Measurements from ENCODE around the gene RIPOR3. TPM values are rescaled to one million over a fixed set of nuclear protein-coding genes. Genes with fewer than 3 reads are reported as not detected.
A peak's percentile ranks its signal among the peaks of the same experiment; 100 is the strongest.

RIPOR3 gene
- total RNA-seq, 4 donors from 2014 or later, result 1.3 to 9.7 (median 3.3) TPM

DNA sequence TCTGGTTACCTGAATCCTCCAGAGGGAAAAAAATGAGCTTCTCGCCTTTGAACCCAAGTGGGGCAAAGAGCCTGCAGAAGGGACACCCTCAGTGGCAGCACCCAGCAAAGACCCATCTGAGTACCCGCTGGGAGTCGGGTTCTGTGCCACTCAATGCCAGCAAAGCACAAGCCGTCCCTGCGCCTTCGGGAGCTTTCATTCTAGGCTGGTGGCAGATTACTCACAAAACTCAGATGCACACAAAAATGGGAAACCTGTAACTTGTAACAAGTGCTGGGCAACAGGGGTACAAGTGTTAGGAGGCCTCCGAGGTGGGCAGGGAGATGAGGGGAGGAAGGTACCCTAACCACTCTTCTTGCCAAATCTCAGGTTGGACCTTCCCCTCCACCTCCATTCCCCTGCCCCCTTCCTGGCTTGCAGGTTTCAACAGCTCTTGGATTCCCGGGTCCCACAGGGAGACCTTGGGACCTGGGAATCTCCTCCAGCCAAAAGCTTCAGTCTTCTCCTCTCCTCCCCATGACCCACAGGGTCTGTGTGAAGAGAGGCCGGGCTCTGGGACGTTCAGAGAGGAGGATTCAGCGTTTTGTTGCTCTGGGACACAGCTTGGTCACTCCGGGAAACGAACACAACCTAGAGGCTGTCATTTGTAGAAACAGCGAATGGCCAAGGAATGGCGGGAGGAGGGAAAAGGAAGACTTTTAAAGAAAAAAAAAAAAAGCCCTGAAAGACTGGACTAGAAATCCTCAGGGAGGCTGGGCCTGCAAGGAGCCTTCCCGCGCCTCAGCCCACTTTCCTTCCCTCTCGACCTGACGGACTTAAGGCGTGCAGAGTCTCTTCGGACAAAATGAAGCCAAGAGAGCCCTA lies 38.8 kb upstream of the RIPOR3 start:
- intact Hi-C loops (cut with DNase I), result no loop called here
- WGBS, 2 donors, result 16 to 27% methylated on average over 10 to 13 of the region's 21 CpGs
- DNase-seq, result no peak
- Histone ChIP-seq H3K4me1 (peaks cover 12 to 88% (median 38%) of the 10 kb centered on the region in 3 donors), H3K27ac (peak overlapping the region; percentile 82 to 92 (median 86)), H3K36me3 (peaks cover 0 to 3% (median 0%) of the 10 kb centered on the region in 3 donors), H3K9me3 (no peaks in the 10 kb centered on the region), H3K4me3 (peak overlapping the region; percentile 64 to 93 (median 90)), H3K27me3 (no peaks in the 10 kb centered on the region)
- no peak for TF ChIP-seq CTCF (IDR thresholded peaks at IDR 0.05)
- peak in 1 of 4 donors; percentile 9 for TF ChIP-seq POLR2A (IDR thresholded peaks at IDR 0.05)

- H3K27ac ChIP-seq, result peak overlapping the region; percentile 67 to 92 (median 84)
- no peak for DNase-seq
- H3K9me3 ChIP-seq, result no peaks in the 10 kb centered on the region
- WGBS, 2 donors, result 43% methylated on average over 11 of the region's 11 CpGs
- H3K36me3 ChIP-seq, result peaks cover 0 to under 1% (median 0%) of the 10 kb centered on the region in 3 donors
- TF ChIP-seq CTCF (IDR thresholded peaks at IDR 0.05) (no peak), POLR2A (IDR thresholded peaks at IDR 0.05) (no peak)
- peaks cover 20 to 92% (median 47%) of the 10 kb centered on the region in 3 donors for H3K4me1 ChIP-seq
- peak overlapping the region in 1 of 4 donors; percentile 86 for H3K4me3 ChIP-seq
- intact Hi-C loops (cut with DNase I), result no loop called here
- H3K27me3 ChIP-seq, result no peaks in the 10 kb centered on the region
Measured at GRCh38 chr20:50728981-50729874, 37.9 kb upstream of the RIPOR3 start.

DNA sequence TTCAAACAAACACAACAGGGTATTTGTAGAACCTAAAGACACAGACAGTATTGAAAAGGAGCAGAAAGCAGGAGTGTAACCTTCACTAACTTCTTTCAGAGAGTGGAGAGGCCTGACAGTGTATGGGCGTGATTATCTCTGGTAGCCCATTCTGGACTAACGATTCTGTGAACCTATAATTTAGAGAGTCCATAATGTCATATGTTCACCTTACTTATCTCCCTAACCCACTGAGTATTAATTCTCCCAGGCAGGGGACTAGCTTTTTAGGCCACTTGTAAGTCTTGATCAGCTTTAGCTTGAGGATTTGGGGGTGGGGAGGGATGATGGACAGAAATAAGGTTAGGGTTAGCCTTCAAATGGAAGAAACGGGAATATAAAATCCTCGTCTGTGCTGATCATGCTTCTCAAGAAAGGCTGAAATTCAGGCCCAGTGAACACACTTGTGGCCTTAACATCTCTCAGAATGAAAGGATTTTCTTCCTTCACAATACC lies 37.2 kb upstream of the RIPOR3 start:
- Histone ChIP-seq H3K4me3 (no peak overlapping the region), H3K9me3 (no peaks in the 10 kb centered on the region), H3K36me3 (no peaks in the 10 kb centered on the region), H3K4me1 (peaks cover 21 to 90% (median 46%) of the 10 kb centered on the region in 3 donors), H3K27ac (peak overlapping the region; percentile 67 to 92 (median 84)), H3K27me3 (no peaks in the 10 kb centered on the region)
- TF ChIP-seq POLR2A (IDR thresholded peaks at IDR 0.05), result no peak
- no peak for TF ChIP-seq CTCF (IDR thresholded peaks at IDR 0.05)
- DNase-seq, result no peak
- intact Hi-C loops (cut with DNase I), result no loop called here
- 79 to 87% methylated on average over 4 of the region's 4 CpGs for WGBS, 2 donors

GRCh38 chr20:50727792-50728485 lies 36.6 kb upstream of the RIPOR3 start:
- Histone ChIP-seq H3K36me3 (no peaks in the 10 kb centered on the region), H3K27me3 (no peaks in the 10 kb centered on the region), H3K27ac (peak overlapping the region; percentile 67 to 92 (median 84)), H3K4me1 (peaks cover 21 to 84% (median 40%) of the 10 kb centered on the region in 3 donors), H3K9me3 (no peaks in the 10 kb centered on the region), H3K4me3 (no peak overlapping the region)
- intact Hi-C loops (cut with DNase I), result no loop called here
- WGBS, 2 donors, result 39 to 42% methylated on average over 8 of the region's 8 CpGs
- TF ChIP-seq CTCF (IDR thresholded peaks at IDR 0.05) (no peak), POLR2A (IDR thresholded peaks at IDR 0.05) (no peak)
- DNase-seq, result no peak
